Fibroblast of lung (primary cell): ENCODE results near the gene PRR16. TPM values are rescaled to one million over a fixed set of nuclear protein-coding genes. Genes with fewer than 3 reads are reported as not detected.

Experiments used
- DNase-seq, 2 donors: peaks; one replicate each; pipeline versions ENCODE4 v3.0.0 to v3.0.0-alpha.2; 2010; ENCODE audit warnings: low read depth in 2 of 2
- H2AFZ ChIP-seq: 2 replicates; pipeline ENCODE4 v1.5.1; 2012; ENCODE audit warnings: low read length, control low read depth, inconsistent platforms
- H3K27ac ChIP-seq: 2 replicates; pipeline ENCODE4 v1.5.1; 2011; ENCODE audit warnings: low read length, control low read depth; ENCODE audit not compliant: insufficient read depth
- H3K27me3 ChIP-seq: 2 replicates; pipeline ENCODE4 v1.5.1; 2011; ENCODE audit warnings: mild to moderate bottlenecking, low read length; ENCODE audit not compliant: control insufficient read depth, insufficient read depth
- H3K36me3 ChIP-seq: 2 replicates; pipeline ENCODE4 v1.5.1; 2011; ENCODE audit warnings: low read length; ENCODE audit not compliant: control insufficient read depth, insufficient read depth
- H3K4me1 ChIP-seq: 2 replicates; pipeline ENCODE4 v1.5.1; 2011; ENCODE audit warnings: low read length; ENCODE audit not compliant: control insufficient read depth, insufficient read depth; ENCODE audit errors: extremely low read depth
- H3K4me2 ChIP-seq: 2 replicates; pipeline ENCODE4 v1.5.1; 2011; ENCODE audit warnings: low read length, control low read depth; ENCODE audit not compliant: insufficient read depth; ENCODE audit errors: extremely low read depth
- H3K4me3 ChIP-seq, 4 experiments: fragments of 200-600 bp in 1 of 4; sonication (generic) in 1 of 4; replicated peaks in 1 of 4; 2 replicates each; pipeline ENCODE4 v1.5.1; 2011 to 2016; ENCODE audit warnings: low read length in 4 of 4, low read depth in 3 of 4, mild to moderate bottlenecking in 3 of 4, control low read depth in 2 of 4, inconsistent platforms in 1 of 4, mixed read lengths in 1 of 4; ENCODE audit not compliant: insufficient read depth in 1 of 4; ENCODE audit errors: control extremely low read depth in 1 of 4
- H3K79me2 ChIP-seq: 2 replicates; pipeline ENCODE4 v1.5.1; 2012; ENCODE audit warnings: mild to moderate bottlenecking, low read length, inconsistent platforms; ENCODE audit not compliant: control insufficient read depth, insufficient read depth
- H3K9ac ChIP-seq: 2 replicates; pipeline ENCODE4 v1.5.1; 2011; ENCODE audit warnings: mild to moderate bottlenecking, low read length, control low read depth; ENCODE audit not compliant: insufficient read depth
- H3K9me3 ChIP-seq: 2 replicates; pipeline ENCODE4 v1.5.1; 2012; ENCODE audit warnings: low read depth, low read length; ENCODE audit not compliant: control insufficient read depth, insufficient read depth
- H4K20me1 ChIP-seq: 2 replicates; pipeline ENCODE4 v1.5.1; 2011; ENCODE audit warnings: low read length; ENCODE audit not compliant: control insufficient read depth, insufficient read depth; ENCODE audit errors: extremely low read depth
- EZH2 ChIP-seq: IDR thresholded peaks from 2 replicates; pipeline ENCODE4 v1.5.1; 2012; ENCODE audit warnings: low read length, control low read depth, mild to moderate bottlenecking; ENCODE audit errors: missing control alignments
- polyA plus RNA-seq, 2 donors: library from polyadenylated mRNA; depleted of rRNA in 1 of 2; stranded (reverse) in 1 of 2; unstranded in 1 of 2; fragments of >200 nt; gene quantifications; 2 replicates each; pipeline ENCODE4 v1.2.1, GENCODE V29; 2011 to 2012; ENCODE audit warnings: missing spikeins in 1 of 2
- total RNA-seq: library from RNA; depleted of rRNA; stranded (reverse); fragments of >200 nt; gene quantifications from 2 replicates; pipeline ENCODE4 v1.2.1, GENCODE V29; 2014
- TF ChIP-seq, protein P1 (sequence below), 2 donors: IDR thresholded peaks in 1 of 2; conservative IDR thresholded peaks in 1 of 2; 1 replicate in 1 of 2; 2 replicates in 1 of 2; pipeline ENCODE4 v1.5.1; 2011 to 2012; ENCODE audit warnings: low read length in 2 of 2, control low read depth in 1 of 2, inconsistent platforms in 1 of 2, low read depth in 1 of 2, mild to moderate bottlenecking in 1 of 2

The PRR16 gene
- total and polyA plus RNA-seq, 2 donors (not counting 1 experiment from before 2014, with no cell fraction given): 7.3 to 44.6 TPM

DNA sequence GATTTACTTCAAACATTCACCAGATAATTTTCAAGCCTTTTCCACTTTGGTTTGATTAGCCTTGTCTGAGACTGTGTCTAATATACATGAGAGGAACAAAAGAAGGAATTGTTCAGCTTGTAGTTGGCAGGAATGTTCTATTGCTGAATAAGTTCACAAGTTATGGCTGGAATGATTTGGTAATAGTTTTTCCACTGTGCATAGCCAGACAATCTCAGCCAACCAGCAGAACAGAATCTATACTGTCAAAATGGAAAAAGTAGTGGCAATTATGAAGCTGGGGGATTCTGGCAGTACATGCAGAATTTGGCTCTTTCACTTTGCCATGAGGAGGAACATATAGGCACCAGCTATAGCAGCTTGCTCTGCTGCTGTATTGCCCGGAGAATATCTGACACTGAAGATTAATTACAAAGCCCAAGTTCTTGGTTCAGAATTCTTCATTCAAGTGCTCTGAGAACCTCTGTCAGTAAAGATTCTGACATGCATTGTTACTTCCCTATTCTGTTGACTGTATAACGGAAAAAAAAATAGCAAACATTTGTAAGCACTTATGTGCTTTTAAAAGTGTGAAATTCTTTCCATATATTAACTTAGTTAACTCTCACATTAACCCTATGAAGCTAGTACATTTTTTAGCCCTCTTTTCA lies 150.6 kb downstream of the PRR16 start:
- peaks cover 9% of the 10 kb centered on the region for H3K79me2 ChIP-seq
- H2AFZ ChIP-seq: no peak overlapping the region
- H3K4me3 ChIP-seq: no peak overlapping the region
- H3K4me1 ChIP-seq: peaks cover 8% of the 10 kb centered on the region
- no peaks in the 10 kb centered on the region for H4K20me1 ChIP-seq
- no peak overlapping the region for H3K9ac ChIP-seq
- H3K27me3 ChIP-seq: no peaks in the 10 kb centered on the region
- no peak for TF ChIP-seq EZH2
- TF ChIP-seq, protein P1, sequence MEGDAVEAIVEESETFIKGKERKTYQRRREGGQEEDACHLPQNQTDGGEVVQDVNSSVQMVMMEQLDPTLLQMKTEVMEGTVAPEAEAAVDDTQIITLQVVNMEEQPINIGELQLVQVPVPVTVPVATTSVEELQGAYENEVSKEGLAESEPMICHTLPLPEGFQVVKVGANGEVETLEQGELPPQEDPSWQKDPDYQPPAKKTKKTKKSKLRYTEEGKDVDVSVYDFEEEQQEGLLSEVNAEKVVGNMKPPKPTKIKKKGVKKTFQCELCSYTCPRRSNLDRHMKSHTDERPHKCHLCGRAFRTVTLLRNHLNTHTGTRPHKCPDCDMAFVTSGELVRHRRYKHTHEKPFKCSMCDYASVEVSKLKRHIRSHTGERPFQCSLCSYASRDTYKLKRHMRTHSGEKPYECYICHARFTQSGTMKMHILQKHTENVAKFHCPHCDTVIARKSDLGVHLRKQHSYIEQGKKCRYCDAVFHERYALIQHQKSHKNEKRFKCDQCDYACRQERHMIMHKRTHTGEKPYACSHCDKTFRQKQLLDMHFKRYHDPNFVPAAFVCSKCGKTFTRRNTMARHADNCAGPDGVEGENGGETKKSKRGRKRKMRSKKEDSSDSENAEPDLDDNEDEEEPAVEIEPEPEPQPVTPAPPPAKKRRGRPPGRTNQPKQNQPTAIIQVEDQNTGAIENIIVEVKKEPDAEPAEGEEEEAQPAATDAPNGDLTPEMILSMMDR (conservative IDR thresholded peaks at IDR 0.05 in 1 of 2, IDR thresholded peaks at IDR 0.05 in 1 of 2; ENCODE audit: low read depth in 1 of 2, low read length in 2 of 2): no peak
- no peaks in the 10 kb centered on the region for H3K36me3 ChIP-seq
- H3K9me3 ChIP-seq: no peaks in the 10 kb centered on the region
- no peak overlapping the region for H3K27ac ChIP-seq
- DNase-seq: peak; percentile 68 to 95
- H3K4me2 ChIP-seq: no peak overlapping the region

DNA sequence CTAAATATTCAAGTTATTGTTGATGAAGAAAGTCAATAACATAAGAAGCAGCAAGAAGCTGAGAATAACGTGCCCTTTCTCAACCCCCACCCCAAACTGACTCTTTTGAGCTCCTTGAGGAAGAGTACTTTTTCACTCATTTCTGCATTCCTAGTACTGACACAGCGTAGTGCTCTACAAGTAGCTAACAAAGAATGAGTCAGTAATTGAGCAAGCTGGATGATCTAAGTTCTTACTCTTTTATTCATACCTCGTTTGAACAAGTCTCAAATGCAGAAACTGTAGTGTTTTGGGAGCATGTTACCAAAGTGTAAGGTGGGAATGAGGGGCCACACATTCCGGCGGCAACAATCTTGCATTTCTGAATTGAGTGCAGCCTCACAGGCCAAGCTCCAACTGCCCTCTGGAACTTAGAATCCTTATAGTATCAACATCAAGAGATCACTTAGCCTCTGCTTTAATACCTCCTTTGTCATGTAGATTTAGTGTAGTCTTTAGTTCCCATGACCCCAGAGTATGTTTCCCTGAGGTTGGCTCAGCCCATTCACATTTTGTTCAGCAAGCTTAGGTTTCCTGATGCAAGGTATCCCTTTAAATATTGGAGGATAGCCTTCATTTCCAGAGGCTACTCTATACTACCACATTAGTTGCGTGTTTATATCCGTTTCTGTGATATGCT lies 152.0 kb downstream of the PRR16 start:
- H2AFZ ChIP-seq: no peak overlapping the region
- no peaks in the 10 kb centered on the region for H3K27me3 ChIP-seq
- no peaks in the 10 kb centered on the region for H3K36me3 ChIP-seq
- H3K79me2 ChIP-seq: peaks cover 5% of the 10 kb centered on the region
- H3K4me2 ChIP-seq: peak overlapping the region; percentile 21
- no peaks in the 10 kb centered on the region for H4K20me1 ChIP-seq
- H3K27ac ChIP-seq: no peak overlapping the region
- peak; percentile 87 to 96 for DNase-seq
- no peak overlapping the region for H3K9ac ChIP-seq
- H3K4me3 ChIP-seq: no peak overlapping the region
- peaks cover 5% of the 10 kb centered on the region for H3K4me1 ChIP-seq
- TF ChIP-seq EZH2: no peak
- TF ChIP-seq, protein P1 (conservative IDR thresholded peaks at IDR 0.05 in 1 of 2, IDR thresholded peaks at IDR 0.05 in 1 of 2; ENCODE audit: low read depth in 1 of 2, low read length in 2 of 2): no peak
- H3K9me3 ChIP-seq: no peaks in the 10 kb centered on the region

DNA sequence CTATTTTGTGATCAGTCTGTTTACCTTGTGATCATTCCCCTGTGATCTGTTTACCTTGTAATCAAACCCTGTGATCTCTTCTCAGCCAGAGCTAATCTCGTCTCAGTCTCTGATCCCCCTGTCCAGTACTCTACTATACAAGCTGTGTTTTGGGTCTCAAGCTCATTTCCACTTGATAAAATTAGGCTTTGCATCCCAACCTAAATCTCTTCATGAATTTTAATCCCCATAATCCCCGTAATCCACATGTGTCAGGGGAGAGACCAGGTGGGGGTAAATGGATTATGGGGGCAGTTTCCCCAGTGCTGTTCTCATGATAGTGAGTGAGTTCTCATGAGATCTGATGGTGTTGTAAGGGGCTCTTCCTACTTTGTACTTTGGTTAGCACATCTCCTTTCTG lies 157.2 kb downstream of the PRR16 start:
- H3K4me1 ChIP-seq: no peaks in the 10 kb centered on the region
- no peak for DNase-seq
- TF ChIP-seq EZH2: no peak
- TF ChIP-seq, protein P1 (conservative IDR thresholded peaks at IDR 0.05 in 1 of 2, IDR thresholded peaks at IDR 0.05 in 1 of 2; ENCODE audit: low read depth in 1 of 2, low read length in 2 of 2): no peak

More for the DNA sequence above, 157.2 kb downstream of the PRR16 start:
- Histone ChIP-seq H3K4me3 (no peak overlapping the region), H4K20me1 (no peaks in the 10 kb centered on the region), H3K9ac (no peak overlapping the region), H3K4me2 (no peak overlapping the region), H3K36me3 (no peaks in the 10 kb centered on the region), H3K79me2 (no peaks in the 10 kb centered on the region), H3K9me3 (no peaks in the 10 kb centered on the region), H3K27ac (no peak overlapping the region), H3K27me3 (no peaks in the 10 kb centered on the region), H2AFZ (no peak overlapping the region)
